ENCODE data around the gene SNRPD3. TPM values are rescaled to one million over a fixed set of nuclear protein-coding genes. Genes with fewer than 3 reads are reported as not detected.
"Not testable (repeated sequence)": the region's sequence is repeated elsewhere in the genome, so short reads cannot be mapped to it uniquely, and the experiment has no call there.

SNRPD3 gene
- total RNA-seq, 1 donor from 2014 or later = 78.8 TPM

- Histone ChIP-seq H3K4me1 (ENCODE audit: control insufficient read depth in 3 of 3, insufficient read depth in 3 of 3, low read length in 3 of 3) (peaks cover 3 to 5% (median 4%) of the 10 kb centered on the region in 3 donors), H3K4me3 (ENCODE audit: low read length in 3 of 3) (no peak overlapping the region), H3K27ac (ENCODE audit: low read depth, low read length) (no peak overlapping the region), H3K36me3 (ENCODE audit: control insufficient read depth in 3 of 3, insufficient read depth in 3 of 3, low read length in 3 of 3) (no peaks in the 10 kb centered on the region), H3K27me3 (ENCODE audit: control insufficient read depth in 3 of 3, insufficient read depth in 3 of 3, low read length in 3 of 3) (no peaks in the 10 kb centered on the region), H3K9me3 (ENCODE audit: control insufficient read depth in 3 of 3, low read length in 3 of 3) (no peaks in the 10 kb centered on the region), H3K9ac (ENCODE audit: low read depth in 1 of 3, low read length in 3 of 3) (no peak overlapping the region)
These were observed 40.1 kb downstream of the SNRPD3 start for GRCh38 chr22:24595863-24596262.

GRCh38 chr22:24597076-24597475 lies 41.3 kb downstream of the SNRPD3 start:
- H3K9ac ChIP-seq (ENCODE audit: low read depth in 1 of 3, low read length in 3 of 3); H3K4me3 ChIP-seq (ENCODE audit: low read length in 3 of 3); H3K27me3 ChIP-seq (ENCODE audit: control insufficient read depth in 3 of 3, insufficient read depth in 3 of 3, low read length in 3 of 3): not testable (repeated sequence)

GRCh38 chr22:24599514-24599913 lies 43.7 kb downstream of the SNRPD3 start:
- Histone ChIP-seq H3K27me3 (ENCODE audit: control insufficient read depth in 3 of 3, insufficient read depth in 3 of 3, low read length in 3 of 3) (no peaks in the 10 kb centered on the region), H3K4me3 (ENCODE audit: low read length in 3 of 3) (no peak overlapping the region), H3K9ac (ENCODE audit: low read depth in 1 of 3, low read length in 3 of 3) (no peak overlapping the region), H3K36me3 (ENCODE audit: control insufficient read depth in 3 of 3, insufficient read depth in 3 of 3, low read length in 3 of 3) (no peaks in the 10 kb centered on the region), H3K9me3 (ENCODE audit: control insufficient read depth in 3 of 3, low read length in 3 of 3) (no peaks in the 10 kb centered on the region), H3K4me1 (ENCODE audit: control insufficient read depth in 3 of 3, insufficient read depth in 3 of 3, low read length in 3 of 3) (no peaks in the 10 kb centered on the region), H3K27ac (ENCODE audit: low read depth, low read length) (no peak overlapping the region)

More at GRCh38 chr22:24597076-24597475, 41.3 kb downstream of the SNRPD3 start:
- H3K9me3 ChIP-seq (ENCODE audit: control insufficient read depth in 3 of 3, low read length in 3 of 3); H3K4me1 ChIP-seq (ENCODE audit: control insufficient read depth in 3 of 3, insufficient read depth in 3 of 3, low read length in 3 of 3); H3K27ac ChIP-seq (ENCODE audit: low read depth, low read length); H3K36me3 ChIP-seq (ENCODE audit: control insufficient read depth in 3 of 3, insufficient read depth in 3 of 3, low read length in 3 of 3): not testable (repeated sequence)

GRCh38 chr22:24599958-24600715 lies 44.3 kb downstream of the SNRPD3 start:
- H3K4me3 ChIP-seq (ENCODE audit: low read length in 3 of 3); H3K36me3 ChIP-seq (ENCODE audit: control insufficient read depth in 3 of 3, insufficient read depth in 3 of 3, low read length in 3 of 3); H3K27ac ChIP-seq (ENCODE audit: low read depth, low read length); H3K9me3 ChIP-seq (ENCODE audit: control insufficient read depth in 3 of 3, low read length in 3 of 3); H3K4me1 ChIP-seq (ENCODE audit: control insufficient read depth in 3 of 3, insufficient read depth in 3 of 3, low read length in 3 of 3); H3K9ac ChIP-seq (ENCODE audit: low read depth in 1 of 3, low read length in 3 of 3); H3K27me3 ChIP-seq (ENCODE audit: control insufficient read depth in 3 of 3, insufficient read depth in 3 of 3, low read length in 3 of 3): not testable (repeated sequence)

GRCh38 chr22:24601217-24602104 lies 45.7 kb downstream of the SNRPD3 start:
- H3K4me1 ChIP-seq (ENCODE audit: control insufficient read depth in 3 of 3, insufficient read depth in 3 of 3, low read length in 3 of 3) = no peaks in the 10 kb centered on the region
- no peak overlapping the region for H3K4me3 ChIP-seq (ENCODE audit: low read length in 3 of 3)
- no peaks in the 10 kb centered on the region for H3K27me3 ChIP-seq (ENCODE audit: control insufficient read depth in 3 of 3, insufficient read depth in 3 of 3, low read length in 3 of 3)
- no peak overlapping the region for H3K9ac ChIP-seq (ENCODE audit: low read depth in 1 of 3, low read length in 3 of 3)
- no peak overlapping the region for H3K27ac ChIP-seq (ENCODE audit: low read depth, low read length)
- H3K36me3 ChIP-seq (ENCODE audit: control insufficient read depth in 3 of 3, insufficient read depth in 3 of 3, low read length in 3 of 3) = no peaks in the 10 kb centered on the region
- no peaks in the 10 kb centered on the region for H3K9me3 ChIP-seq (ENCODE audit: control insufficient read depth in 3 of 3, low read length in 3 of 3)

- not testable (repeated sequence) for H3K4me1 ChIP-seq (ENCODE audit: control insufficient read depth in 3 of 3, insufficient read depth in 3 of 3, low read length in 3 of 3); H3K36me3 ChIP-seq (ENCODE audit: control insufficient read depth in 3 of 3, insufficient read depth in 3 of 3, low read length in 3 of 3); H3K4me3 ChIP-seq (ENCODE audit: low read length in 3 of 3); H3K9me3 ChIP-seq (ENCODE audit: control insufficient read depth in 3 of 3, low read length in 3 of 3); H3K27me3 ChIP-seq (ENCODE audit: control insufficient read depth in 3 of 3, insufficient read depth in 3 of 3, low read length in 3 of 3); H3K9ac ChIP-seq (ENCODE audit: low read depth in 1 of 3, low read length in 3 of 3); H3K27ac ChIP-seq (ENCODE audit: low read depth, low read length)
These were observed 46.4 kb downstream of the SNRPD3 start for GRCh38 chr22:24602105-24602749.

- H3K9ac ChIP-seq (ENCODE audit: low read depth in 1 of 3, low read length in 3 of 3); H3K9me3 ChIP-seq (ENCODE audit: control insufficient read depth in 3 of 3, low read length in 3 of 3); H3K36me3 ChIP-seq (ENCODE audit: control insufficient read depth in 3 of 3, insufficient read depth in 3 of 3, low read length in 3 of 3); H3K27ac ChIP-seq (ENCODE audit: low read depth, low read length); H3K4me3 ChIP-seq (ENCODE audit: low read length in 3 of 3); H3K27me3 ChIP-seq (ENCODE audit: control insufficient read depth in 3 of 3, insufficient read depth in 3 of 3, low read length in 3 of 3); H3K4me1 ChIP-seq (ENCODE audit: control insufficient read depth in 3 of 3, insufficient read depth in 3 of 3, low read length in 3 of 3): not testable (repeated sequence)
These were observed 47.3 kb downstream of the SNRPD3 start, which contains the start of gene GGT1 for GRCh38 chr22:24602847-24603769. Gene GGT1 (plus strand): TSS chr22:24603193. CDS start chr22:24611082, 7,889 bp downstream.

- H3K9ac ChIP-seq (ENCODE audit: low read depth in 1 of 3, low read length in 3 of 3); H3K27ac ChIP-seq (ENCODE audit: low read depth, low read length); H3K4me1 ChIP-seq (ENCODE audit: control insufficient read depth in 3 of 3, insufficient read depth in 3 of 3, low read length in 3 of 3); H3K9me3 ChIP-seq (ENCODE audit: control insufficient read depth in 3 of 3, low read length in 3 of 3); H3K4me3 ChIP-seq (ENCODE audit: low read length in 3 of 3); H3K36me3 ChIP-seq (ENCODE audit: control insufficient read depth in 3 of 3, insufficient read depth in 3 of 3, low read length in 3 of 3); H3K27me3 ChIP-seq (ENCODE audit: control insufficient read depth in 3 of 3, insufficient read depth in 3 of 3, low read length in 3 of 3): not testable (repeated sequence)
These were observed 48.2 kb downstream of the SNRPD3 start for GRCh38 chr22:24603770-24604629.

- not testable (repeated sequence) for H3K4me3 ChIP-seq (ENCODE audit: low read length in 3 of 3); H3K4me1 ChIP-seq (ENCODE audit: control insufficient read depth in 3 of 3, insufficient read depth in 3 of 3, low read length in 3 of 3); H3K36me3 ChIP-seq (ENCODE audit: control insufficient read depth in 3 of 3, insufficient read depth in 3 of 3, low read length in 3 of 3); H3K27me3 ChIP-seq (ENCODE audit: control insufficient read depth in 3 of 3, insufficient read depth in 3 of 3, low read length in 3 of 3); H3K9me3 ChIP-seq (ENCODE audit: control insufficient read depth in 3 of 3, low read length in 3 of 3); H3K27ac ChIP-seq (ENCODE audit: low read depth, low read length); H3K9ac ChIP-seq (ENCODE audit: low read depth in 1 of 3, low read length in 3 of 3)
These were observed 50.5 kb downstream of the SNRPD3 start for GRCh38 chr22:24606340-24606739.
